ENCODE data around the gene NRXN2. TPM values are rescaled to one million over a fixed set of nuclear protein-coding genes. Genes with fewer than 3 reads are reported as not detected.

Gene NRXN2
- polyA plus RNA-seq, 1 of the 3 experiments (the other 2 are of a cell fraction), result 0.15 TPM

- H3K4me3 ChIP-seq (ENCODE audit: low read depth in 2 of 2, low read length in 1 of 2), result no peak overlapping the region
- H3K4me2 ChIP-seq, result no peak overlapping the region
- CTCF ChIA-PET, result interaction anchor here (1.0 to 7.1 kb wide), 4 partner anchors 26 to 65 kb away, joined by 3 to 68 read pairs (median 4); no protein-coding TSS in a partner anchor
- no peaks in the 10 kb centered on the region for H3K79me2 ChIP-seq (ENCODE audit: insufficient read depth)
- peaks cover 0 to 30% of the 10 kb centered on the region in 2 experiments; a peak in 1 of 4 replicates for H3K4me1 ChIP-seq (ENCODE audit: control insufficient read depth in 1 of 2, insufficient read depth in 2 of 2, low read depth in 1 of 2, low read length in 1 of 2)
- no peak overlapping the region for H3K27ac ChIP-seq (ENCODE audit: low read depth in 2 of 2, low read length in 1 of 2)
- H2AFZ ChIP-seq (ENCODE audit: low read depth), result no peak overlapping the region
- H3K27me3 ChIP-seq (ENCODE audit: insufficient read depth), result peaks cover 13% of the 10 kb centered on the region; the same call in 1 of the 2 replicates
- peaks cover 3% of the 10 kb centered on the region for H3F3A ChIP-seq (replicated peaks; ENCODE audit: insufficient read depth)
- no peaks in the 10 kb centered on the region for H4K20me1 ChIP-seq (ENCODE audit: insufficient read depth)
- no peaks in the 10 kb centered on the region for H3K9me2 ChIP-seq
- no peak overlapping the region for H3K9ac ChIP-seq
- WGBS (ENCODE audit: low lambda C conversion rate), result 29% methylated on average over 5 of the region's 5 CpGs
- H3K36me3 ChIP-seq (replicated peaks in 1 of 2; ENCODE audit: control insufficient read depth in 1 of 2, insufficient read depth in 2 of 2, low read length in 1 of 2), result no peaks in the 10 kb centered on the region
- no peaks in the 10 kb centered on the region for H3K9me3 ChIP-seq
- TF ChIP-seq RXRA (IDR thresholded peaks at IDR 0.05; ENCODE audit: borderline replicate concordance, low read depth) (no peak), YY1 (IDR thresholded peaks at IDR 0.05; ENCODE audit: low read depth) (no peak)
- POLR2A ChIA-PET, result no interaction called here
- DNase-seq, result no peak
Observed at GRCh38 chr11:64715110-64715509, 7.9 kb downstream of the NRXN2 start.

- H2AFZ ChIP-seq (ENCODE audit: low read depth), result no peak overlapping the region
- peaks cover 3% of the 10 kb centered on the region for H3F3A ChIP-seq (replicated peaks; ENCODE audit: insufficient read depth)
- no peaks in the 10 kb centered on the region for H3K79me2 ChIP-seq (ENCODE audit: insufficient read depth)
- ChIA-PET POLR2A (no interaction called here), CTCF (interaction anchor here (1.0 to 7.1 kb wide), 5 partner anchors 26 to 65 kb away, joined by 3 to 68 read pairs (median 5); partner anchors contain the start of gene RASGRP2)
- WGBS (ENCODE audit: low lambda C conversion rate), result 85% methylated on average over 5 of the region's 5 CpGs
- no peak overlapping the region for H3K9ac ChIP-seq
- H3K27ac ChIP-seq (ENCODE audit: low read depth in 2 of 2, low read length in 1 of 2), result no peak overlapping the region
- peaks cover 0 to 30% of the 10 kb centered on the region in 2 experiments; a peak in 1 of 4 replicates for H3K4me1 ChIP-seq (ENCODE audit: control insufficient read depth in 1 of 2, insufficient read depth in 2 of 2, low read depth in 1 of 2, low read length in 1 of 2)
- H3K9me3 ChIP-seq, result no peaks in the 10 kb centered on the region
- H3K4me3 ChIP-seq (ENCODE audit: low read depth in 2 of 2, low read length in 1 of 2), result no peak overlapping the region
- H3K9me2 ChIP-seq, result no peaks in the 10 kb centered on the region
- no peak overlapping the region for H3K4me2 ChIP-seq
- peaks cover 13% of the 10 kb centered on the region; the same call in 1 of the 2 replicates for H3K27me3 ChIP-seq (ENCODE audit: insufficient read depth)
- H4K20me1 ChIP-seq (ENCODE audit: insufficient read depth), result no peaks in the 10 kb centered on the region
- DNase-seq, result no peak
- no peaks in the 10 kb centered on the region for H3K36me3 ChIP-seq (replicated peaks in 1 of 2; ENCODE audit: control insufficient read depth in 1 of 2, insufficient read depth in 2 of 2, low read length in 1 of 2)
- TF ChIP-seq FOXM1 (IDR thresholded peaks at IDR 0.05; ENCODE audit: low read depth) (no peak), TAF1 (IDR thresholded peaks at IDR 0.05; ENCODE audit: borderline replicate concordance, low read depth, low read length) (no peak), ZBTB33 (IDR thresholded peaks at IDR 0.05; ENCODE audit: borderline replicate concordance, low read depth) (no peak), MAX (IDR thresholded peaks at IDR 0.05; ENCODE audit: low read depth) (no peak), RAD21 (IDR thresholded peaks at IDR 0.05; ENCODE audit: low read length) (no peak), TEAD4 (IDR thresholded peaks at IDR 0.05; ENCODE audit: borderline replicate concordance, insufficient read depth) (no peak), CTCF (IDR thresholded peaks at IDR 0.05) (no peak), RXRA (IDR thresholded peaks at IDR 0.05; ENCODE audit: borderline replicate concordance, low read depth) (no peak), MXI1 (IDR thresholded peaks at IDR 0.05; ENCODE audit: low read depth, low read length) (no peak), USF1 (IDR thresholded peaks at IDR 0.05; ENCODE audit: borderline replicate concordance, low read depth) (no peak), FOSL2 (IDR thresholded peaks at IDR 0.05; ENCODE audit: borderline replicate concordance, low read depth) (no peak), IRF3 (IDR thresholded peaks at IDR 0.05; ENCODE audit: low read depth, low read length) (no peak)
- TF ChIP-seq, protein P1, sequence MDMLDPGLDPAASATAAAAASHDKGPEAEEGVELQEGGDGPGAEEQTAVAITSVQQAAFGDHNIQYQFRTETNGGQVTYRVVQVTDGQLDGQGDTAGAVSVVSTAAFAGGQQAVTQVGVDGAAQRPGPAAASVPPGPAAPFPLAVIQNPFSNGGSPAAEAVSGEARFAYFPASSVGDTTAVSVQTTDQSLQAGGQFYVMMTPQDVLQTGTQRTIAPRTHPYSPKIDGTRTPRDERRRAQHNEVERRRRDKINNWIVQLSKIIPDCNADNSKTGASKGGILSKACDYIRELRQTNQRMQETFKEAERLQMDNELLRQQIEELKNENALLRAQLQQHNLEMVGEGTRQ (IDR thresholded peaks at IDR 0.05; ENCODE audit: borderline replicate concordance, low read depth, low read length), result no peak
- TF ChIP-seq, protein P2, sequence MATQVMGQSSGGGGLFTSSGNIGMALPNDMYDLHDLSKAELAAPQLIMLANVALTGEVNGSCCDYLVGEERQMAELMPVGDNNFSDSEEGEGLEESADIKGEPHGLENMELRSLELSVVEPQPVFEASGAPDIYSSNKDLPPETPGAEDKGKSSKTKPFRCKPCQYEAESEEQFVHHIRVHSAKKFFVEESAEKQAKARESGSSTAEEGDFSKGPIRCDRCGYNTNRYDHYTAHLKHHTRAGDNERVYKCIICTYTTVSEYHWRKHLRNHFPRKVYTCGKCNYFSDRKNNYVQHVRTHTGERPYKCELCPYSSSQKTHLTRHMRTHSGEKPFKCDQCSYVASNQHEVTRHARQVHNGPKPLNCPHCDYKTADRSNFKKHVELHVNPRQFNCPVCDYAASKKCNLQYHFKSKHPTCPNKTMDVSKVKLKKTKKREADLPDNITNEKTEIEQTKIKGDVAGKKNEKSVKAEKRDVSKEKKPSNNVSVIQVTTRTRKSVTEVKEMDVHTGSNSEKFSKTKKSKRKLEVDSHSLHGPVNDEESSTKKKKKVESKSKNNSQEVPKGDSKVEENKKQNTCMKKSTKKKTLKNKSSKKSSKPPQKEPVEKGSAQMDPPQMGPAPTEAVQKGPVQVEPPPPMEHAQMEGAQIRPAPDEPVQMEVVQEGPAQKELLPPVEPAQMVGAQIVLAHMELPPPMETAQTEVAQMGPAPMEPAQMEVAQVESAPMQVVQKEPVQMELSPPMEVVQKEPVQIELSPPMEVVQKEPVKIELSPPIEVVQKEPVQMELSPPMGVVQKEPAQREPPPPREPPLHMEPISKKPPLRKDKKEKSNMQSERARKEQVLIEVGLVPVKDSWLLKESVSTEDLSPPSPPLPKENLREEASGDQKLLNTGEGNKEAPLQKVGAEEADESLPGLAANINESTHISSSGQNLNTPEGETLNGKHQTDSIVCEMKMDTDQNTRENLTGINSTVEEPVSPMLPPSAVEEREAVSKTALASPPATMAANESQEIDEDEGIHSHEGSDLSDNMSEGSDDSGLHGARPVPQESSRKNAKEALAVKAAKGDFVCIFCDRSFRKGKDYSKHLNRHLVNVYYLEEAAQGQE (IDR thresholded peaks at IDR 0.05; ENCODE audit: low read depth, low read length), result no peak
Observed at GRCh38 chr11:64714666-64715065, 8.3 kb downstream of the NRXN2 start.
